SJSA1 (cell line): Measurements from ENCODE around the gene ABCA6. TPM values are rescaled to one million over a fixed set of nuclear protein-coding genes. Genes with fewer than 3 reads are reported as not detected.
"Not testable (repeated sequence)": the region's sequence is repeated elsewhere in the genome, so short reads cannot be mapped to it uniquely, and the experiment has no call there.

Source experiments
- DNase-seq, 2 experiments: peaks; one replicate each; pipeline ENCODE4 v3.0.0-alpha.2; 2015 to 2020; ENCODE audit warnings: low spot score in 2 of 2, low read depth in 1 of 2
- H3K27ac ChIP-seq: fragments of 250-450 bp; sonication (Bioruptor Pico); 2 replicates; pipeline ENCODE4 v1.5.1; 2020; ENCODE audit warnings: mild to moderate bottlenecking, moderate library complexity
- H3K27me3 ChIP-seq: fragments of 250-450 bp; sonication (Bioruptor Pico); replicated peaks from 2 replicates; pipeline ENCODE4 v1.5.1; 2020; ENCODE audit warnings: mild to moderate bottlenecking, moderate library complexity
- H3K36me3 ChIP-seq: fragments of 250-450 bp; sonication (Bioruptor Pico); 2 replicates; pipeline ENCODE4 v1.5.1; 2020; ENCODE audit warnings: mild to moderate bottlenecking
- H3K4me1 ChIP-seq: fragments of 250-450 bp; sonication (Bioruptor Pico); replicated peaks from 2 replicates; pipeline ENCODE4 v1.6.1; 2021; ENCODE audit warnings: mild to moderate bottlenecking
- H3K4me3 ChIP-seq: fragments of 250-450 bp; sonication (Bioruptor Pico); 2 replicates; pipeline ENCODE4 v1.5.1; 2020; ENCODE audit warnings: mild to moderate bottlenecking
- H3K9me3 ChIP-seq: fragments of 250-450 bp; sonication (Bioruptor Pico); replicated peaks from 2 replicates; pipeline ENCODE4 v1.5.1; 2020; ENCODE audit warnings: mild to moderate bottlenecking
- total RNA-seq: library from RNA; depleted of rRNA; stranded (reverse); fragments of >200 nt; shearing (Covaris generic); gene quantifications from 2 replicates; pipeline ENCODE4 v1.2.3, GENCODE V29; 2014

ABCA6 gene
- total RNA-seq, 1 experiment from 2014 or later, result not detected

GRCh38 chr17:69105907-69106730 is 35.6 kb downstream of the ABCA6 start:
- H3K27me3 ChIP-seq, result no peaks in the 10 kb centered on the region
- no peak for DNase-seq
- no peak overlapping the region for H3K4me3 ChIP-seq
- H3K4me1 ChIP-seq, result no peaks in the 10 kb centered on the region
- no peak overlapping the region for H3K27ac ChIP-seq
- H3K36me3 ChIP-seq, result no peaks in the 10 kb centered on the region
- no peaks in the 10 kb centered on the region for H3K9me3 ChIP-seq

DNA sequence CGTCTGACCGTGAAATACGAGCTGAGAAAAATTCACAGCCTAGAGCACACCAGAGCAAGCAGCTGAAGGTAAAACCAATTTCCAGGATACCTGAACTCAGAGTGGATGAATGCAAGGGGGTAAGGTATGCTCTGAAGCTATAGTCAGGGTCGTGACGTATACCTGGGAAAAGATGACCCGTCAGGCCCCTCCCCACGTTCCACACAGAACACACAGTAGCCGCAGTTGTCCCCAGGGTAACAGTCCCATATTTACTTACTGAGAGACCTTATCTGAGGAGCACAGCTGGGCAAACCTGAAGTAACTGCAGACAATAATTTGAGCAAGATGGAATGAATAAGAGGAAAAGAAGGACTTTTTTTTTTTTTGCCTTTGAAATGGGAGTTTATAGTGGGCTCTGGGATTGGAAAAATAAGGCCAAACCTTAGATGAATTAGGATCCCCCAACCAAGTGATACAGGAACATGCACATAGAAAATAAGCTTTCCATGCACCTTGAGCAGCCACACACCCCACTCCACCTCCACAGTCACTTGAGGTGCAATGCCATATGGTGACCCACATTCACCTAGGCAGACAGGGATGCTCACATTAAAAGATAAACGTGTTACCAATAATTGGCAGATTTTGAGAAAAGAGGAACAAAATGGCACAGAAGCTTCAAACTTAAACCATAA is 38.0 kb downstream of the ABCA6 start:
- Histone ChIP-seq H3K36me3 (no peaks in the 10 kb centered on the region), H3K27me3 (no peaks in the 10 kb centered on the region), H3K27ac (no peak overlapping the region), H3K4me1 (no peaks in the 10 kb centered on the region), H3K9me3 (no peaks in the 10 kb centered on the region), H3K4me3 (no peak overlapping the region)
- no peak for DNase-seq

DNA sequence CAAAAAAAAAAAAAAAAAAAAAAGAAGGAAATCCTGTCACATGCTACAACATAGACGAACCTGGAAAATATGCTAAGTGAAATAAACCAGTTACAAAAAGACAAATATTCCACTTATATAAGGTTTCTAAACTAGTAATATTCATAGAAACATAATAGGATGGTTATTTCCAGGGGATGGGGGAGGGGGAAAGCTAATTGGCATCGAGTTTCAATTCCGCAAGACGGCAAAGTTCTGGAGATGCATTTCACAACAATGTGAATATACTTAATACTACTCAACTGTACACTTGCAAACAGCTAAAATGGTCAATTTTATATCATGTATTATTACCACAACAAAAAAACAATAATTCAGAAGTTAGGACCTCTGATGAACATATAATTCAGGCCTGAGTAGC is 43.1 kb downstream of the ABCA6 start:
- Histone ChIP-seq H3K9me3 (no peaks in the 10 kb centered on the region), H3K27ac (no peak overlapping the region), H3K4me3 (no peak overlapping the region), H3K36me3 (no peaks in the 10 kb centered on the region), H3K4me1 (no peaks in the 10 kb centered on the region), H3K27me3 (no peaks in the 10 kb centered on the region)
- DNase-seq, result no peak

GRCh38 chr17:69096541-69096940 is 45.2 kb downstream of the ABCA6 start:
- Histone ChIP-seq H3K36me3 (no peaks in the 10 kb centered on the region), H3K27ac (no peak overlapping the region), H3K4me3 (no peak overlapping the region), H3K9me3 (no peaks in the 10 kb centered on the region), H3K27me3 (no peaks in the 10 kb centered on the region), H3K4me1 (no peaks in the 10 kb centered on the region)
- DNase-seq, result no peak

DNA sequence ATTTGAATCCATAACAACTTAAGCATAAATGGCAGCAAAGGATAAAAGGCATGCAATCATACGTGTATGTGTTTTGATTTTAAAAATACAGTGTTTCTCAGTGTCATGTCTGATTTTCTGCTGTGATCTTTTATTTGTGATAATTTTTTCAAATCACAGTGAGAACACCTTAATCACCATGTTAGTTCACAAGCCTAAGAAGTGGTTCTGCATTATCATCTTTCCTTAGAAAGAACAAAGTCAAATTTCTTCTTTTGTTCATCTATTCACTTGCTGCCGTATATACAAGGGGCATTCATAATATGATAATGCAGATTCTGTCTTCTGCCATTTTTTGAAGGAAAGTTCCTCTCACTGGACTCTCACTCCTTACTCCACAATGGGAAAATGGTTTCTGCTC is 47.7 kb downstream of the ABCA6 start:
- no peak for DNase-seq
- Histone ChIP-seq H3K27ac (no peak overlapping the region), H3K27me3 (no peaks in the 10 kb centered on the region), H3K9me3 (no peaks in the 10 kb centered on the region), H3K36me3 (no peaks in the 10 kb centered on the region), H3K4me1 (no peaks in the 10 kb centered on the region), H3K4me3 (no peak overlapping the region)

GRCh38 chr17:69093279-69093789 is 48.4 kb downstream of the ABCA6 start:
- Histone ChIP-seq H3K4me1 (no peaks in the 10 kb centered on the region), H3K27ac (no peak overlapping the region), H3K9me3 (no peaks in the 10 kb centered on the region), H3K4me3 (no peak overlapping the region), H3K27me3 (no peaks in the 10 kb centered on the region), H3K36me3 (no peaks in the 10 kb centered on the region)
- no peak for DNase-seq

DNA sequence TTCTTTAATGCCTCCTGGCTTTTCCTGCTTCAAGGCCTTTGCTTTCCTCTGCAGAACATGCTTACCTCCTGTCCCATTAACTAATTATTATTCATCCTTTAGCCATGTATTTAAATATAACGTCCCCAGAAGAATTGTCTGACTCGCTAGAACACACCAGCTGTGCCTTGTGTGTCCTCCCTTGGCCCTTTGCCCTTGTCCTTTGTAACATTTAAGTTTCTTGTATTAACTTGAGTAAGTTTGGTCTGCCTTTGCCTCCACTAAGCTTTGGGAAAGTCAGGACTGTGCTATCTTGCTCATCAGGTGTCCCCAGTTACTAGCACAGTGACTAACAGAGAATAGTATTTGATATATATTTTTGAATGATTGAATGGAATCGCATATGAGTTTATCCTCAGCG is 51.3 kb downstream of the ABCA6 start:
- no peak overlapping the region for H3K27ac ChIP-seq
- DNase-seq, result no peak
- no peaks in the 10 kb centered on the region for H3K36me3 ChIP-seq
- no peaks in the 10 kb centered on the region for H3K4me1 ChIP-seq
- H3K27me3 ChIP-seq, result 0 out of 2 replicates have a peak, but pooled peaks cover 3% of the 10 kb centered on the region
- no peak overlapping the region for H3K4me3 ChIP-seq
- H3K9me3 ChIP-seq, result no peaks in the 10 kb centered on the region

- no peak for DNase-seq
- no peaks in the 10 kb centered on the region for H3K36me3 ChIP-seq
Observed at GRCh38 chr17:69088643-69089200, 53.0 kb downstream of the ABCA6 start.

GRCh38 chr17:69086641-69087040 is 55.1 kb downstream of the ABCA6 start:
- no peaks in the 10 kb centered on the region for H3K36me3 ChIP-seq
- 0 out of 2 replicates have a peak, but pooled peaks cover 3% of the 10 kb centered on the region for H3K27me3 ChIP-seq
- DNase-seq, result no peak
- H3K27ac ChIP-seq, result no peak overlapping the region
- H3K9me3 ChIP-seq, result no peaks in the 10 kb centered on the region
- no peaks in the 10 kb centered on the region for H3K4me1 ChIP-seq
- no peak overlapping the region for H3K4me3 ChIP-seq

More at GRCh38 chr17:69088643-69089200, 53.0 kb downstream of the ABCA6 start:
- H3K27me3 ChIP-seq, result 0 out of 2 replicates have a peak, but pooled peaks cover 3% of the 10 kb centered on the region
- H3K27ac ChIP-seq, result no peak overlapping the region
- H3K4me1 ChIP-seq, result no peaks in the 10 kb centered on the region
- H3K4me3 ChIP-seq, result no peak overlapping the region
- no peaks in the 10 kb centered on the region for H3K9me3 ChIP-seq

GRCh38 chr17:69084911-69085310 is 56.8 kb downstream of the ABCA6 start:
- H3K9me3 ChIP-seq, result no peaks in the 10 kb centered on the region
- H3K4me1 ChIP-seq, result no peaks in the 10 kb centered on the region
- no peaks in the 10 kb centered on the region for H3K36me3 ChIP-seq
- no peak for DNase-seq
- H3K27ac ChIP-seq, result no peak overlapping the region
- H3K4me3 ChIP-seq, result no peak overlapping the region
- H3K27me3 ChIP-seq, result 0 out of 2 replicates have a peak, but pooled peaks cover 3% of the 10 kb centered on the region

- H3K4me1 ChIP-seq, result no peaks in the 10 kb centered on the region
- no peak overlapping the region for H3K27ac ChIP-seq
- no peak for DNase-seq
- no peaks in the 10 kb centered on the region for H3K36me3 ChIP-seq
- no peaks in the 10 kb centered on the region for H3K9me3 ChIP-seq
- H3K27me3 ChIP-seq, result 0 out of 2 replicates have a peak, but pooled peaks cover 3% of the 10 kb centered on the region
- H3K4me3 ChIP-seq, result no peak overlapping the region
Observed at GRCh38 chr17:69082696-69083095, 59.0 kb downstream of the ABCA6 start.

DNA sequence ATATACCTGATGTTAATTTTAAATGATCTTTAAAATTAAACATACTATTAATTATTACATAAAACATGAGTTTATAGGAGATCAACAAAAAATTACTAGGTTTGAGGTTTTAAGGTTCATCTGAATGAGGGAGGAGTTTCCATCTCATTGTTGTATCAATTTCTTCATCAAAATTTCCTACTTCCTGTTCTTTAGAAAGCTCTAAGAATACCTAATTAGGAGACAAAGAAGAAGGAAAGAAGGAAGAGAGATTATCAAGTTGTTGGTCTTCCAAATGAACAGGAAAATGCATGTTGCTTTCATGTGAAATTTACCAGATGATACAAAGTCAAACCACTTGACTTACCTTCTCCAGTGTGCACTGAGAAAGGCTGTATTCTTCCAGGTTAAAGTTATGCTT is 62.8 kb downstream of the ABCA6 start:
- Histone ChIP-seq H3K9me3 (no peaks in the 10 kb centered on the region), H3K36me3 (no peaks in the 10 kb centered on the region), H3K4me1 (no peaks in the 10 kb centered on the region), H3K4me3 (no peak overlapping the region), H3K27ac (no peak overlapping the region), H3K27me3 (0 out of 2 replicates have a peak, but pooled peaks cover 3% of the 10 kb centered on the region)
- no peak for DNase-seq

- no peak for DNase-seq
Observed at GRCh38 chr17:69075823-69076222, 65.9 kb downstream of the ABCA6 start.

DNA sequence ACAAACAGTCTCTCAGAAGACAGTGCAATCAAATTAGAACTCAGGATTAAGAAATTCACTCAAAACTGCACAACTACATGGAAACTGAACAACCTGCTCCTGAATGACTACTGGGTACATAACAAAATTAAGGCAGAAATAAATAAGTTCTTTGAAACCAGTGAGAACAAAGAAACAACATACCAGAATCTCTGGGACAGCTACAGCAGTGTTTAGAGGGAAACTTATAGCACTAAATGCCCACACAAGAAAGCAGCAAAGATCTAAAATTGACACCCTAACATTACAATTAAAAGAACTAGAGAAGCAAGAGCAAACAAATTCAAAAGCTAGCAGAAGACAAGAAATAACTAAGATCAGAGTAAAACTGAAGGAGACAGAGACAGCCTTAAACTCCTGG is 68.3 kb downstream of the ABCA6 start:
- H3K9me3 ChIP-seq, H3K27me3 ChIP-seq, H3K4me3 ChIP-seq, H3K27ac ChIP-seq, DNase-seq, H3K36me3 ChIP-seq, H3K4me1 ChIP-seq: not testable (repeated sequence)

More at GRCh38 chr17:69075823-69076222, 65.9 kb downstream of the ABCA6 start:
- no peaks in the 10 kb centered on the region for H3K9me3 ChIP-seq
- no peak overlapping the region for H3K27ac ChIP-seq
- no peaks in the 10 kb centered on the region for H3K4me1 ChIP-seq
- 0 out of 2 replicates have a peak, but pooled peaks cover 3% of the 10 kb centered on the region for H3K27me3 ChIP-seq
- no peak overlapping the region for H3K4me3 ChIP-seq
- H3K36me3 ChIP-seq, result no peaks in the 10 kb centered on the region
